Glomerular visceral epithelial cell (primary cell): ENCODE data around the gene GHRL.

Source experiments
- DNase-seq: peaks from one replicate; pipeline ENCODE4 v3.0.0-alpha.2; 2016; ENCODE audit errors: extremely low spot score

The GHRL gene

GRCh38 chr3:10292505-10293419, at the start of gene GHRL:
GHRL (minus strand) TSS chr3:10292947; CDS start chr3:10290180, 2,767 bp downstream.
- DNase-seq, result no peak

- DNase-seq, result no peak
Observed at GRCh38 chr3:10341901-10342398, 49.2 kb upstream of the GHRL start.

GRCh38 chr3:10340476-10340875, 47.7 kb upstream of the GHRL start:
- DNase-seq, result no peak

GRCh38 chr3:10340046-10340445, 47.3 kb upstream of the GHRL start:
- no peak for DNase-seq

GRCh38 chr3:10339376-10339955, 46.7 kb upstream of the GHRL start:
- no peak for DNase-seq

- DNase-seq, result no peak
Observed at GRCh38 chr3:10338591-10339353, 46.0 kb upstream of the GHRL start.

DNA sequence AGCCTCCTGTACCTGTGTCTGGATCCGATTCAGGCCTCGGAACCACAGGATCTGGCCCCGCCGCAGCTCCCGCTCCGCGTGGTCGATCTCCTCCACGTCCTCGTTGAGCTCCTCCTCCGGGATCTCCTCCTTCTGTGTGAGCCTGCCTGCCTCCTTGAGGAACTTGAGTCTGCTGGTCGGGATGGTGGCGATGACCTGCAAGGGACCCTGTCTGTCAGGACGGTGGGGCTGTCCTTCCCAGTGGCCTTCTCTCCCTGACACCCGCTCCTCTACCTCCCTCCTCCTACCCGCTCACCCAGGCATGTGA, 45.4 kb upstream of the GHRL start:
- no peak for DNase-seq

DNA sequence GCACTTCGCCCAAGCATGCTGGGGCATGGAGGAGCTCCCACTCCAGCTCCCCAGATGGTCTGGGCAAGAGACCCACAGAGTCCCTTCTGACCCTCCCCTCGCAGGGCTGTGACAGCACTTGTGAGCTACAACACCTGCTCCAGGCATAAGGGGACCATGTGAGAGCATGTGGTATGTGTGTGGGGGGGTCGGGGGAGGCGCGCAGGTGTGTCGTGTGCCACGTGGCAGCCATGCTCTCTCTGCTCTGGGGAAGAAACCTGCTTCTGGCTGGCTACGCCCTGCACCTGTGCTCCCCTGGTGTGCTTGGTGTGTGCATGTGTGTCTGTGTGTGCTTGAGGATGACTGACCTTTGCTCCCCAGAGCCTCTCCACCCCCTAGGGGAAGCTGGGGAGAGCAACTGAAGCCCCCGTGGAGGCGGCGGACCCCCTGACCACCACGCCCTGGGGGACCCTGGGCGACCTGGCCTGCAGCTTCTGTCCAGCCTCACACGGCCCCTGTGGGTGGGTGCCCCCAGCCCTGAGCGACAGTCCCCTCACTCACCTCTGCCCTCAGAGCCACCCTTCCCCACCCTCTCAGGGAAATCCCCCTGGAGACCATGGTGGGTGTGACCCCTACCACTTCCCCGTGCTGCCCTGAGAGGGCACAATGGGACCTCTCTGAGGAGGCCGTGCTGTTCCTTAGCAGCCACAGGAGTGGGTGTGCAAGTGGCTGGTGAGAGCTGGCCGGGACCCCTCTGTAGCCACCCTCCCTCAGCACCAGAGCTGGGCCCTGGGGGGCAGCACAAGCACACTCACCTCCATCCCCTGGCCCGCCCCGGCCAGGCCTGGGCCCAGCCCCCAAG, 44.8 kb upstream of the GHRL start:
- DNase-seq, result no peak

- DNase-seq, result no peak
Observed at GRCh38 chr3:10336761-10337160, 44.0 kb upstream of the GHRL start.

DNA sequence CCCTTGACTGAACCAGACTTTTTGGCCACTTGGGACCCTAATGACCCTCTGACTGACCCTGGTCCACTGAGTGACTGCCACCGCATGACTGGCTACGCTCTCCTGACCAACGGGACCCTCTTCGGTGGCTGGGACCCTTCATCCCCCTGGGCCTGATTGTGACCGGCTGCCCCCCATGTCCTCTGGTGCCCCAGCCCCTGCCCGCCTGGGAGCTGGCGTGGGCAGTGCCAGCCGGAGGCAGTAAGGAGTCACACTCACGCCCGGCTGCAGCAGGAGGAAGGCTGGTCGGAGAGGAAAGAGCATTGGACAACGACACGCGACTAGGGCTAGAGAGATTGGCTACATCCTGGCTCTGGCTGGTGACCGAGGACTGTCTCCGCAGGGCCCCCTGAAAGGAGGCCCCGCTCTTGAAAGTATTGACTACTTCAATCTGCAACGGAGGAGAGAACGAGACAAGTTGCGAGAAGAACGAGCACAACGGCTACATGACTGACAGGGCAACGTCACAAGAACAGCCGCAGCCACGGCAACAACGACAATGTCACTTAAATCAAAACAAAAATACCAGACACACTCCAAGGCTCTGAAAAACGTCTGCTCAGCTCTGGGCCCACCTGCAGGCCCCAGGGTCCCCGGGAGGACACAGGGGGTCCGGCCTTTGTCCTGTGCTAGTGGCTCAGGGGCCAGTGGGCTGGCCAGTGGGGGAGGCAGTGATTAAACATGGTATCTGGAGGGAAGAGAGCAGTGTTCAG, 43.3 kb upstream of the GHRL start:
- DNase-seq, result no peak

DNA sequence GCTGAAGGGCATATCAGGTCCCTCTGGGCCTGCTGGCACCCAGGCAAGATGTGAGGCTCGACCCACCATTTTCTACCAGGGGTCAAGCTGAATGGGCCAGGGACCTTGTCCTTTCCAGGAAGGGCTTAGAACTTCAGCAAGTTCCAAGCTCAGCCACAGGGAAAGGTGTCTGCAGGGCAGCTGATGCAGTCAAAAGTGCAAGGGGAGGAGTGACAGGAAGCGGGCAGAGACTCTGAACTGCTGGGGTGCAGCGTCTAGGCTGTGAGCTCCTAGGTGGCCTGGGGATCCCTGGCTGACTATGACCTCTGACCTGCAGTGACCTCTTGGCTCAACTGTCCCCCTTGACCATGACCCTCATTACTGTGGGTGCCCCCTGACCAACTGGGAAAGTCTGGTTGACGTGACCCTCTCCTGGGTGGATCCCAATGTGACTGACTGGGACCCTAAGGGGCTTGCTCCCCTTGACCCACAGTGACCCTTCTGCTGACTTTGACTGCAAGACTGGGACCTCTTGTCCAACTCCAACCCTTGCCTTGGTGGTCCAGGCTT, 42.5 kb upstream of the GHRL start:
- DNase-seq, result no peak

GRCh38 chr3:10334459-10334858, 41.7 kb upstream of the GHRL start:
- DNase-seq, result no peak

DNA sequence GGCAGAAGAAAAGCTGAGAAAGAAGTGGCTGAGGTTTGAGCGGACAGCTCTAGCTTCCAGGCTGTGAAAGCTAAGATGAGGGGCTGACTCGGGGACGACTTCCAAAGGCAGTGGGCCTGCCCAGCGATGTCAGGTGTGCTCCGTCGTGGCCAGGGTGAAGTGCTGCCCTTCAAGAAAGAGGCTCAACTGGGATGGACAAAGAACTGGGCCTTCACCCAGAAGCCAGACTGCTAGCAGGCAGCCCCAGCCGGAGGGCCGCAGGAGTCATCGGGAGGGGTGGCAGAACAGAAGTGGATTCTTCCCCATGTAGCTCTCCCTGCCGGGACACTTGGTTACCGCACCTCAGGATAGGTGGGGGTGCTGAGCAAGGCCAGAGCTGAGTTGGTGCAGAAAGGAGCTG, 41.3 kb upstream of the GHRL start:
- DNase-seq, result no peak

GRCh38 chr3:10333349-10333650, 40.6 kb upstream of the GHRL start:
- no peak for DNase-seq

DNA sequence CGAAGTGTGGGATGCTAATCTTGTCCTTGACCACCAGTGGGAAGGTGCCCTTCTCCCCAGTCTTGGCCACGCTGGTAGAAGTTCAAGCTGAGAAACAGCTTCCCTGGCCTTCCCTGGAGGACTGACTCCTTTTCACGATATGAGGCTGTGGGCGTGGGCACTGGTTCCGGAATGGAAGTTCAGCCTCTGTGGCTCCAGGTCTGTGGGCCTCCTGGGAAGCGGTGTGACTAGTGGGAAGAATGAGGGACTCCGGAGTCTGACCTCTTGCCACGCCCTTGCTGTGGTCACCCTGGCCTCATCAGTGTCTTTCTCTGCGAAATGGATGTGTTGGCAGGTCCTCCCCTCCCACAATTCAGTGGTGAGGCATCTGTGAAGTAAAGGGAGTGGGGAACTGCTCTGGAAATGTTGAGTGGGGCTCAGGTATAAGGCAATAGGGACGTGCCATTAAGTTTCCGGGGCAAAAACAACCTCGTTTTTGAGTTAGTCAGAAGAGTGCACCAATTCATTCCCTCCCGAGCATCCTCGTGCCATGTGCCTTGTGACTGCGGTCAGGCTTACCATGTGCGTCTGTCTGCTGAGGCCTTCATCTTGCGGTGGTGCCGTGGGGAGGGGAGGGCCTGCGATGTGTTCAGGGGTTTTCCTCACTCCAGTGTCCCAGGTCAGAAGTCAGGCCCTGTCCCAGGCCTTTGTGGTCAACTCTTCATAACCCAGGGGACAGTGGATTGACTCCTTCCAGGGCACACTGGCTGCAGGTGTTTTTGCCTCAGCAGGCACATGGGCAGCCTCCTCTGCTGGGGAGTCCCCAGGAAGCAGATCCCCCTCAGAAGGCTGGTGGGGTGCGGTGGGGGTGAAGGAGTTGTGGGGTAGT, 40.0 kb upstream of the GHRL start:
- DNase-seq, result no peak

- no peak for DNase-seq
Observed at GRCh38 chr3:10331320-10331719, 38.6 kb upstream of the GHRL start.

DNA sequence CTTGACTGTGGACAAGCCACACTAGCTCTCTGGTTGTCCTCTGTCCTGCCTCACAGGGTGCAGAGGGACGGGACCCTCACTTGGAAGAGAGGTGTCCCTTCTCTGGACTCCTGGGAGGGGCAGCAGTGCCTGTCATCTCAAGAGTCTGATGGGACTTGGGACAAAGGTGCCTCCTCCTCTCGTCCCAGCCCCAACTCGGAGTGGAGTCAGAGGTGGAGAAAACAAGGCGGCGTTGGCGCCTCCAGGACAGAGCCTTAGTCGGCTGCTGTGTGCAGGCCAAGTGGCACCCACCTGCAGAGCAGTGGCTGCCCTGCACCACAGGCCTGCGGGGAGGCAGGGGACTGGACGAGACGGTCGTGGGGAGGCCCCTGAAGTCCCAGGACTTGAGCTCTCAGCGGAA, 37.6 kb upstream of the GHRL start:
- DNase-seq, result no peak

DNA sequence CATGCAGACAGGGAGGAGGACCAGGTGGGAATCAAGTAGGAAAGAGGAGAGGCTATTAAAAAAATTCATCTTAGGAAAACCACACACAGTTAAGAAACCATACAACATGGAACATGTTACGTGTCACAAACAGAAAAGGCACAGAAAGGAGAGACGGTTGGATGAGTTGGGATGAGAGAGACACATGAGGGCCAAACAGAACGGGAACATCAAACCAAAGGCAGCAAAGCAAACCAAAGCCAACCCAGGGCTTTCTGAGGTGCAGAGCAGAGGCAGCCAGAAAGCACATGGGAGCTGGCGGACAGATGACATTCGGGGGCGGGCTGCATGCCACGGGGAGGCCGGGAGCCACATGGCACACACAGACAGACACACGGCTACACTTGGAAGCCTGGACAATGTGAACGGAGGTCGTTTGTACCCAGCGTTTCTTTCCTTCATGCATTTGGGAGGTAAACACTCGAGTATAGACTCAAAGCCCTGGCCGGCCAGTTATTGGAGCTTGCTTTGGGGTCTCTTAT, 36.8 kb upstream of the GHRL start:
- DNase-seq, result no peak

DNA sequence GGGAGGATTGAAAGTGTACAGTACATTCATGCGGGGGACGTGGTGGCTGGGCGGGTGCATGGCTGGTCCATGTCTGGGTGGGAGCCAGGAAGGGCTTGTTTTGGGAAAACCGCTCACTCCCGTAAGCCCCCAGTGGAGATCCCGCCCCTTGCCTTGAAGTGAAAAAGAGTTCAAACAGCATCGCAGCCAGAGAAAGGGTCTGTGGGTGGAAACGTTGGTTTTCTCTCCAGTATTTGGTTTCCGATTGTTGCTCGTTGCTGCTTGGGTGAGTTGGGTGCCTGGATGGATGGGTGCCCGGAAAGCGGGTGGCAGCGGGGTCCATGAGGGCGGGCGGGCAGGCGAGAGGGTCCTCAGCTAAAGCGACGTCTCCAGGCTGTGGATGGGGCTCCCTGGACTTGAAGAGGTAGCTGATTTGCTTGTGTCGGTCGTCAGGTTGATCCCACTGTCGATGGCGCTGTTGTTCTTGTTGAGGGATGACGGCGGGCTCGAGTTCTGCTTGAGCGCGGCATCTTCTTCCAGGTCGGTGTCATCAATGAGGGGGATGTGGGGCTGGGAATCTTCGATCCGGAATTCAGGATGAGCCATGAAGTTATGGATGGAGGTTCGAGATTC, 35.8 kb upstream of the GHRL start:
- DNase-seq, result no peak
